GM21381 (cell line): Measurements from ENCODE around the gene FYCO1.
"Not testable (repeated sequence)": the region's sequence is repeated elsewhere in the genome, so short reads cannot be mapped to it uniquely, and the experiment has no call there.

ENCODE experiments used
- ATAC-seq: cut with Tn5 transposase; IDR thresholded peaks from one replicate; pipeline ENCODE4 v1.9.1; 2021; ENCODE audit warnings: mild to moderate bottlenecking, moderate library complexity; ENCODE audit not compliant: unreplicated experiment

Gene FYCO1

GRCh38 chr3:46010519-46011113 is 15.0 kb upstream of the FYCO1 start:
- ATAC-seq: no peak

DNA sequence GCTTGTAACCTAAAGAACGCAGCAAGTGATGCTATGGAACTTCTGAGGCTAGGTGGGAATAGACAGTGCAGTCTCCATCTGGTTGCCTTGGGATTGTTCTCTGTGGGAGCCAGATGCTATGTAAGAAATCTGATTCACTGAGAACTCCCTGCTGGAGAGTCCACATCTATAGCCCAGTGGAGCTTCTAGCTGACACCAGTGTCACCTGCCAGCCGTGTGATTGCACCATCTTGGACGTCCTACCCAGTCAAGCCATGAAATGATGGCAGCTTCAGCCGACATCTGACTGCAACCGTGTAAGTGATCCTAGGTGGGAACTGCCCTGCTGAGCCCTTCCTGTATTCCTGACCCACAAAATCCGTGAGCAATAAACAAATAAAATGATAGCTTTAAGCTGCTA is 12.4 kb upstream of the FYCO1 start:
- ATAC-seq: no peak

DNA sequence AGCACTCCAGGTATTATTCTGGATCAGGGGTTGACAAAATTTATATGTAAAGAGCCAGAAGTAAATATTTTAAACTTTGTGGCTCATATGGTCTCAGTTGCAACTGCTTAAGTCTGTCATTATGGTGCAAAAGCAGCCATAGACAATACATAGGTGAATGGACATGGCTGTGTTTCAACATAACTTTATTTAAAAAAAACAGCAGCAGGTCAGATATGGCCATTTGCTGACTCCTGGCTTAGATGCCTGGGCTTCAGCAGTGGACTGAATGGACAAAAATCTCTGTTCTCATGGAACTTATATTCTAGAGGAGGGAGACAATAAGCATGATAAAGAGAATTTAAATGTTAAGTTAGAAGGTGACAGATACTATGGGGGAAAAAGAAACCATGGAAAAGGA is 11.7 kb upstream of the FYCO1 start:
- ATAC-seq: no peak

DNA sequence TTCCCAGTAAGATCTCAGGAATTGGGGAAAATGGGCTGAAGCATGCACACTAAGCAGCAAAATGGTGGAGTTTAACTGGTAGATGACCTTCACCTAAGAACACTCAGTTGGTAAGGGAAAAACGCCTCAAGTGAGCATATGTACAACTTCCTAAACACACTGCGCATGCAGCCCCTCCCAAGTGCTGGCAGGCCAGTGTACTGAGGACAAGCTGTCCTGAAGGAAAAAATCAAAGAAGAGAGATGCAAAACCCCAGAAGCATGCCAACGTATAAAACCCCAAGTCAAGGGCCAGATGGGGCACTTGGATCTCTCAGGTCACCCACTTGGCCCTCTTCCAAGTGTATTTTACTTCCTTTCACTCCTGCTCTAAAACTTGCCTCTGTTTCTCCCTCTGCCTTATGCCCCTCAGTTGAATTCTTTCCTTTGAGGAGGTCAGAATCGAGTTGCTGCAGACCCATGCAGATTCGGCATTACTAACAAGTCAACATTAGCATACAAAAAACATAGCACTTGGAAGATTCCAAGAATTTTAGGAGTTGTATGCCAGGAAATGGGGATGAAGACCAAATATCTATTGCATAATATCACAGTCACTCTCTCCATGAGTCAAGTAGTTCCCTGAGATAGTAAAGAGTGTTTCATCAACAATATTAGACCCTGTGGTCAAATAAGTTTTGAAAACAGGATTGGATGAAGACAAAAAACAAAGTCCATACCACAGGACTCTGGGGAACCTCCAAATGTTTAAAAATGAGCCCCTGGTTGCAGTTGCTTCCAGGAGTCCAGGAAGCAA is 10.8 kb upstream of the FYCO1 start:
- no peak for ATAC-seq

DNA sequence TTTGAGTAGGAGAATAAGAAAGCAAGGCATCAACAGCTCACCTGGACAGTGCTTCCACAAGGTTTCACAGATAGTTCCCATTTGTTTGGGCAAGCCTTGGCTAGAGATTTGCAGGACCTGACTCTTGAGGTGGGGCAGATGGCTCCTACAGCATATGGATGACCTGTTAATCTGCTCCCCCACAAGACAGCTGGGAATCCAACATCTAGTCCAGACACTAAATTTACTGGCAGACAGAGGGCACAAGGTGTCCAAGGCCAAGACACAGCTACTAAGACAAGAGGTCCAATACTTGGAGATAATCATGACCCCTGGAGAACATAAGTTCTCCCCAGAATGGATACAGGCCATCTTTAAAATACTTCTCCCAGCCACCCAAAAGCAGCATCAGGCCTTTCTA is 8.1 kb upstream of the FYCO1 start:
- ATAC-seq: not testable (repeated sequence)

DNA sequence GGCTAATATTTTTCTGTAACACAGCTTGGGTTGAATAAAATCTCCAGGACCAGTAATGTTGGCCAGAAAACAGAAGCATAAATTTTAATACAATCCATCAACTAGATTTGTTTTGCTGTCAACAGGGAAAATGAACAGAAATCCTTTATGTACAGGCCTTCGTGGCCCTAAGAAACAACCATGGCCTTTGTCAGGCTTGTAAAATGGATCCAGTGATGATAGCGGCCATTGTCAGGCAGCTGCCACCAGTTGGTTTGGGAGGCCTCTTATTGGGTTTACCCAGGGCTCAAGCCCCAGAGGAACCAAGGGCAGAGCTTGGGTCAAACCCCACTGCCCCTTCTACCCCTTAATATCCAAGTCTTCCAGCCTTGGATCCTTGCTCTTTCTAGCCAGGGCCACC is 5.6 kb upstream of the FYCO1 start:
- ATAC-seq: no peak

GRCh38 chr3:45997942-45998341 is 2.3 kb upstream of the FYCO1 start:
- no peak for ATAC-seq

DNA sequence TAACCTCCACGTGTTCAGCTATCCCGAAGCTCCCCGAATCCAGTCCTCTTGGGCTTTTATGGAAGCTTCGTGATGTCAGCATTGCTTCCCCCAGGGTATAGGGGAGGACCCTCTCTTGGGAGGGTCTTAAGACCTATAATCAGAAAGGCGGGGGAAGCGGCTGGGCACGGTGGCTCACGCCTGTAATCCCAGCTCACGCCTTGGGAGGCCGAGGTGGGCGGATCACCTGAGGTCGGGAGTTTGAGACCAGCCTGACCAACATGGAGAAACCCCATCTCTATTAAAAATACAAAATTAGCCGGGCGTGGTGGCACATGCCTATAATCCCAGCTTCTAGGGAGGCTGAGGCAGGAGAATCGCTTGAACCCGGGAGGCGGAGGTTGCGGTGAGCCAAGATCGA is 1.9 kb upstream of the FYCO1 start:
- ATAC-seq: not testable (repeated sequence)

- ATAC-seq: peak; percentile 28
These were observed 997 bp downstream of the FYCO1 start for GRCh38 chr3:45994419-45995235.

GRCh38 chr3:45993421-45994027 is 2.1 kb downstream of the FYCO1 start:
- ATAC-seq: no peak

- ATAC-seq: no peak
These were observed 2.8 kb downstream of the FYCO1 start for GRCh38 chr3:45992821-45993221.

DNA sequence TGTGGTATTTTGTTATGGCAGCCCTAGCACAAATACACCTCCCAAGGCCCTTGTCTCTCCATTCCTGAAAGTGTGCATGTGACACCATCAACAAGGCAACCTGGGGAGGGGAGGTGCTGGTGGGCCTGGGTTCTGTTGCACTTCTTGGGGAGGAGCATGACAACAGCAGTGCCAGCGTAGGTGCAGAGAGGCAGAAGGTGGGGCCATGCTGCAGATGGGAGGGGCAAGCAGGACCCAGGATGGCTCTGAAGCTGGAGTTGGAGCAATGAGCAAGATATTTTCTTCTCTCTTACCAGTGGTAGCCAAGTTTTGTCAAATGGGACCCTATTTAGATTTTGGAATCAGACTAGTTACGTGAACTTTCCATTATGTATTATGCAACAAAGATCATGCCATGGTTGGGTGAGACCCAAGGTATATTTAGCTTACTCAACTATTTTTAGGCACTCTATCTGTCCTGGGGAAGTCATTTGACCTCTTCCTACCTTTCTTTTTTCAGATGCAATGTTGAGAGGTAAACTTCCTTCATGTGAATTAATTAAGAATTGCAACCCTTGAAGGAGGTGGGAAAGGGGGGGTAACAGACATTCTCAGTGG is 3.4 kb downstream of the FYCO1 start:
- no peak for ATAC-seq

GRCh38 chr3:45991341-45991740 is 4.3 kb downstream of the FYCO1 start:
- no peak for ATAC-seq

- no peak for ATAC-seq
These were observed 5.4 kb downstream of the FYCO1 start for GRCh38 chr3:45990181-45990580.

DNA sequence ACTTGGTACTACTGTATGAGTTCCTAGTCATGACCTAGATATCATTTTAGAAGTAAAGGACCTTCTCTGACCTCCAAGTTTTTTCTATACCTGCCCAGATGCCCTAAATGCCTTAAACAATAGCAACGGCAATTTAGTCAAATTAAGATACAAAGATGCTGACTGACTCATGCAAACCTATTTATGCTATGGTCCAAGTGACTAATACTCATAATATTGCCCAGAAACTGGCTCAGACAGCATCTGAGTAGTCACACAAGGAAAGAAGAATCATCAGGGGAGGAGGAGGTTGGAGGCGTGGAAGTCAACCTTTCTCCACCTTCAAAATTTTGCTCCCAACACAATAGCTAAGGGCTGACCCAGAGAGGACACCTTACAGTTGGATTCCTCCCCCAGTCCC is 6.8 kb downstream of the FYCO1 start:
- no peak for ATAC-seq

DNA sequence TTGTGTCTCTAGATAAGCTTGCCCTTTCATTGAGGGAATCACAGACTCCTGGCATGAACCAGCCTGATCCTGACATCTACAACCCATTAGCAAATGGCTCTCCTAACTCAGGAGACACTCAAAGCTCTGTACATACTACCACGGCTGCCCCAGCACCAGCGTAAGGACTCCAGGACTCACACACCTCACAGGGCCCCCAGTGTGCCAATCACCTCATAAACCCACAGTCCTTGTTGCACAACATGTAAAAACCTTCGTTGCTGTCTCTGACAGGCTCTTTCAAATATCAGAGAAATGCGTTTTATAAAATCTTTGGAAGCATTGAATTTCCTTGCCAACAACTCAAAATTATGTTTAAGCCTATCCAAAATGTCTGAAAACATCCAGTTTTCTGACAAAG is 7.3 kb downstream of the FYCO1 start:
- no peak for ATAC-seq

GRCh38 chr3:45987368-45988291 is 8.0 kb downstream of the FYCO1 start:
- no peak for ATAC-seq

- no peak for ATAC-seq
These were observed 9.2 kb downstream of the FYCO1 start for GRCh38 chr3:45986303-45986982.

DNA sequence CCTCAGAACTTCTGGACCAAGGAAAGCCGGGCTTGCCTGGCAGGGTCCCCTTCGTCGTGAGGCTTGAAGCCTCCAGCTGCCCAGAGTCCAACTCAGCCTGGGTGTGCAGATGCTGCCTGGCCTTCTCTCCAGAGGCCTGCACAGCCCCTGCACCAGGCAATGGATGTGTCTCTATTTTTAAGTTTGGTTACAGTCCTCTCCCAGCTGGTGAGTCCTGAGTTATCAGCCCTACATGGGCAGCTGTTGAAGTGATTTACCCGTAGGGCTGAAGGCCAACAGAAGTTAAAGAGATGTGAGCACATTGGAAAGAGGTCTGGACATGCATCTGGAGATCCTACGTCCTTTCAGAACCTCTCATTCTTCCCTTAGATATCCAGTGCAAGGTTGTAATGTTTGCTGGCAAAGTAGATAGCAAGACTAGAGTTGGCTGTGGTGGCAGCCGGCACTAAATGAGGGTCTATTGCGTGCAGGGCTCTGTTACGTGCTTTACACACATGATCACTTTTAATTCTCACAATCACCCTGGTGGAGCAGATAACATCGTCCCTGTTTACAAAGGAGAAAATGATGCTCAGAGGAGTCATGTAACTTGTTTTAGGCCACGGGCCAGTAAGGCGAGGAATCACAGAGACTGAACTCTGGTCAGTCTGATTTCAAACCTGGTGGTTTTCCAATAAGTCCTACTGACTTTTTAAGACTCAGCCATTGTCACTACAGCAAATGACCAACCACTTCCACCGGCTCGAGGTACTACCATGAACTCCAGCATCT is 9.9 kb downstream of the FYCO1 start:
- ATAC-seq: no peak
